CD4-positive, alpha-beta T cell treated with Interleukin-4 for 1 hour (primary cell): Measurements from ENCODE around the gene STN1.
A peak's percentile ranks its signal among the peaks of the same experiment; 100 is the strongest.

Source experiments
- DNase-seq, 2 donors: peaks; one replicate each; pipeline ENCODE4 v3.0.0-alpha.2; 2020 to 2022

STN1 gene

DNA sequence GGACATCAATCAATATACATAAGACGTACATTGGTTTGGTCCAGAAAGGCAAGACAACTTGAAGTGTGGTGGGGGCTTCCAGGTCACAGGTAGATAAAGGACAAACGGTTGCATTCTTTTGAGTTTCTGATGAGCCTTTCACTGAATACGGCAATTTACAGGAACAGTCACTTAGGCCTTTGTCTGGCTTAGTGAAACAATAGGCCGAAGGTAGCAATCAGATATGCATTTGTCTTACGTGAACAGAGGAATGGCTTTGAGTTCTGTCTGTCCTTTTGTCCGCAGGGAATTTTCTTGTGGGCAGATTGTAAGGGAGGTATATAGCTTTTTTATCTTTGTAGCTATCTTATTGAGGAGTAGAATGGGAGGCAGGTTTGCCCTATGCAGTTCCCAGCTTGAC lies 10.8 kb upstream of the STN1 start:
- DNase-seq: no peak

DNA sequence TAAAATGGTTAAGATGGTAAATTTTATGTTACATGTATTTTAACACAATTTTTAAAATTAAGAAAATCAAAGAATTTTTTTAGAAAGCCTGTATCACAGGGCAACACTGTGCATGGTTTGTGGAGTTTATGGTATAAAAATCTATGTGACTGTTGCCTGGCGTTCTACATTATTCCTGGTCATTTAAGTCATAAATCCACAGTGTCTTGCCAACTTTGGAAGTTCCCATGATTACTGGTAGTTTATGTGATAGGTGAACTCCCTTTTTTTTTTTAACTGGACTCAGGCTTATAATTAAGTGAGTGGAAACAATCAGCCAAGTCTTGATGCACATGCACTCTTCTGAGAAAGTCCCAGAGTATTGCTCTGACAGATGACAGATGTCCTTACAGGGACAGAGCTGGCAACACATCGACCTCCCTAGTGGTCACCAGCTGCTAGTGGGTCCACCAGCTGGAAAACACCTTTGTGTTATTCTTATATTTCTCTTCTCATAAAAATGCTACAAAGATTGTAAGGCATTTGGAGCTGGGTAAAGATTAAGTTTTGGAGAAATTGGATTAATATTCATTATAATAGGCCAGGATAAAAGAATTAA lies 8.8 kb upstream of the STN1 start:
- no peak for DNase-seq

DNA sequence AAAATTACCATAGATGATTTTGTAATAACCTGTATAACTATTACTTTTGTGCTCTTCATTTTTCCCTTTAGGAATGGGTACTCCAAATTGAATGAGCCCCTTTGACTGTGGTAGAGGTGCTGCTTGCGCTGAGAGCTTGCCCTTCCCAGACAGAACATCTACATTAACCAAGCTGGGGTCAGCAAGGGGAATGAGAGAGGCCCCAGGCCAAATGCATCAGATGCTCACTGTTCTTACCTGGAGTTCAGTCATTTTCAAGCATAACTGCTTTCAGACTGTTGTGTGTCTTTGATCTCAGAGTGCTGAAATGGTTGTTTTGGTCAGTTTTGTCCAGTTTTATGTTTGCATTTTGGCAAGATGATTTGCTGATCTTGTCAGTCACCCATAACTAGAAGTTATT lies 7.6 kb upstream of the STN1 start:
- no peak for DNase-seq

DNA sequence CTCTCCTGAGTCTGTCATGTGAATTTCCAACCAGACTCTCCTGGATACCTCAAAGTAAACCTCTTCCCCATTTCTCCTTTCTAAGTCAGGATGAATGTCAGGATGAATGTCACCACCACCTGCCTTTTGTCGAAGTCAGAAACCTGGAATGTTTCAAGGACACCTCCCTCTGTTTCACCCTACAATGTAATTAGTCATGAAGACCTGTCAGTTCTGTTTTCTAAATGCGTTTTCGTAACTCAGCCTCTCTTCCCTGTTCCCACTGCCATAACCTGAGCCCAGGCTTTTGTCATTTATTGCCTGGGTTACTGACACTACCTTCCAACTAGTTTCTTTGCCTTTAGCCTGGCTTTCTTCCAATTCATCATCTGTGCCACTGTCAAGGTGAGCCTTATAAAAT lies 5.5 kb upstream of the STN1 start:
- no peak for DNase-seq

DNA sequence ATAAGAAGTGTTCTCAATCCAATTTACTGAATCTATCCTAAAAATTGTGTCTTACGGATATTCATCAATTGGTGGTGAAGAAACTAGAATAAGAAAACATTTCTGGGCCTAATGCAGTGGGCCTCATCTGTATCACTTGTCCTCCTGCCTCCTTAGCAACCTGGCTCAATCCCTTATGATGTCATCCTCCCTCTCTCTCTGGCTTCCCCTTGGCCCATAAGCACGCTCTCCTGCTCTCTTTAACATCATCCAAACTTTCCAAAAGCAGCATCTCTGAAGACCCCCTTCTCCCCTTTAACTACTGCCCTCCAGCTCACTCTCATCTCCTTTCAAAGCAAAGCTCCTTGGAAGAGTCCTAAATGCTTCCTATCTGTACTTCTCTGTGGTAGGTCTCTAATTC lies 4.7 kb upstream of the STN1 start:
- DNase-seq: no peak

DNA sequence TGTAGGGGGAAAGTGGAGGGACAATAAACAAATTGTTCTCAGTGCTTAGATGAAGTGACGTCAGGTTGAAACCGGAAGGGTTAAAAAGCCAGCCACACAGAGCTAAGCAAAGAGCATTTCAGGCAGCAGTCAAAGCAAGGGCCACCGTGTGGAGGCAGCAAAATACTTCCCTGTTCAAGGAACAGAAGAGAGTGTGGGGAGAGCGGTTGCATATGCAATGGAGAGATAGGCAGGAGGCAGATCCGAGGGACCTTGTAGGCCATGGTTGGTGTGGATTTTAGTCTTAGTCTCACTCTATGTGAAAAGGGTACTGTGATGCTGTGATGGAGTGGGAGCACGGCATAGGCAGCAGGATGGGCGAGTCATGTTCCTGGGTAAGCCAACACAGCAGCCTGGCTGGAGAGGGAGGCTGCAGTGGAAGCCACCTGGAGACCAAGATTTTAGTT lies 3.8 kb upstream of the STN1 start:
- DNase-seq: peak; percentile 34 to 36

DNA sequence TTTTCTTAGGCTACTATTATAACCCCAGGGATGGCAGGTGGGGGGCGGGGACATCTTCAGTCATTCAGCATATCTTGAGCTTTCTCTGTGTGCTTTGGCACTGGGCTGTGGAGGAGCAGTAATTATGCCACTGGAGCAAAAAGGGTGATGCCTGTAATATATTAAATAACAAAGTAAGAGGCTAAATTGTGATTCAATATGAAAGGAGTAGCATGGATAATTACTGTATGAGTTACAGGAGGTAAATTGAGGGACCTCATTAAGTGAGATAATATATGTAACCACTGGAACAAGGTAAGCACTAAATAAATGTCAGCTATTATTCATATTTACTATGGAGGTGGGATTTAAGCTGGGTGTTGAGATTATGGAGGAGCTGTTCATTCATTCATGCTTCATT lies 3.3 kb upstream of the STN1 start:
- no peak for DNase-seq

DNA sequence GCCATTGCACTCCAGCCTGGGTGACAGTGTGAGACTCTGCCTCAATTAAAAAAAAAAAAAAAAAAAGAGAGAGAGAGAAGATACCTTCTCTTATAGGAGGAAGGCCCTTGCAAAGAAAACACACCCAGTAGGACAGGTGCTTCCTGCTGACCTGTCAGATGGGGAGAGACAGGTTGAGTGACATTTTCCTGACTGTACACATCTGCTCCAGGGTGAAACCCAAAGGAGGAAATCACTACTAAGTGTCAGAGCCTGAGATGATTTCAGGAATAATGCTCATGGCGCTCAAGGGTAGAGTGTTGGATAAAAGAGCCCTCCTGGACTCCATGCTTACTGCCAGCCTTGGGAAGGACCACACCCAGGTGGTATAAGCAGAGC lies 1.7 kb upstream of the STN1 start:
- DNase-seq: no peak

DNA sequence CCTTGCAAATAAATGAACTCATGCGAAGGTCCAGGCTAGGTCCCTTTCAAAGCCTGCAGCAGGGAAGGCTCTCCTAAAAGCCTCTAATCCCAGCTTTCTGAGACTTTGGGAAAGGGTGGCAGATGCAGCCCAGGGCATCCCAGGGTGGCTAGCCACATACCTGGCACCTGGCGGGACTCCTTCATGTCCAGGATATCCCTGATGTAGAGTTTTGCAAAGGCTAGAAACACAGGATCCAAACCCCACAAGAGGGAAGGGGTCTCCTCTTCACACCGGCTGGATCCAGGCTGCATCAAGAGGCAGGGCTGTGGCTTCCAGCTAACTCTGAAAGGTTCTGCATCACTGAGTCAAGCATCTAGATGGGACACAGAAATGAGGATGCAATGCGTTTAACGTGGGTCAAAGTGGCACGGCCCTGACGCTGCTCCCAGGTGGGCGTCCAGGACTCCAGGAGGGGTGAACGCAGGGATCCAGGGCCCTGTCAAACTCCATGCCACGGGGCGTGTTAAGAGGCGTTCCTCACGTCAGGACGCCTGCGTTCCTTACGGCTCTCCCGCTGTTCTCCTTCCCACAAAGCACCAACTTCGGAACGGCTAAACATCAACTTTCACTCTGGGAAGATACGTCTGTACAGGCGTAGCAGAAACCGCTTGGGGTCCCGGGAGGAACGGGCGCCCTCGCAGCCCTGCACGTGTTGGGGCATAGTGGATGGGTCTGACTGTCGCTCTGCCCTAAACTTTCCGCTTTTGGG lies 507 bp downstream of the STN1 start:
- DNase-seq: peak in 1 of 2 donors; percentile 13

DNA sequence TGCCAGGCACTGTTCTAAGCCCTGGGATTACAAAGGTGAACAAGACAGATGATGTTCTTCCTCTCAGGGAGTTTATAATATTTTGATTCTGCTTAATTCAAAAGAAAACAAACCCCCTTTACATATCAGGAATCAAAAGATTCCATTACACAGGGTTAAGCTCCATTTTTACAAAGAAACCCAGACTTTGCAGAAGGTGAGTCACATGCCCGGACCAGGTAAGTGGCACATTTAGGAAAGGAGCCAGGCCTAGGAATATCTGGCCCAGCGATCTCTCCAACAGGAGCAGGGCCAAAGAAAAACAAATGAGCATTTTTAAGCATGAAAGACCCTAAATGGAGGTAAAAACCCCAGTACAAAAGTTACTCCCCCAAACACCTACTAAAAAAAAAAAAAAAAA lies 1.1 kb downstream of the STN1 start:
- DNase-seq: no peak

DNA sequence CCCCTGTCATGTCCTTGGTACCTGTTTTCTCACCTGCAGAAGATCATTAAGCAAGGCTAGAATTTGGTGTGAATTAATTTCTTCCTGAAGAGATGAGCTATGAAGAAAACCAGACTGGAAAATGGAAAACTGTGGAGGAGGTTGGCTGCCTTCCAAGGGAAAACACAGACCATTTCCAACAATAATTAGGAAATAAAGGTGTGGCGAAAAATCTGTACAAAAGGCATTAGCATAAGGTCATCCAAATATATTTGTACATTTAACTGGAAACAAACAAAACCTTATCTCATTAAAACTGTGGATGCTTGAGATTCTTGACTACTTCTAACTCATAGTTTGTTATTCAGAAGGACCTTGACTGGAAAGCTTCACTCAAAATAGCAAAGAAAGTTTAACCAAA lies 1.7 kb downstream of the STN1 start:
- DNase-seq: no peak

DNA sequence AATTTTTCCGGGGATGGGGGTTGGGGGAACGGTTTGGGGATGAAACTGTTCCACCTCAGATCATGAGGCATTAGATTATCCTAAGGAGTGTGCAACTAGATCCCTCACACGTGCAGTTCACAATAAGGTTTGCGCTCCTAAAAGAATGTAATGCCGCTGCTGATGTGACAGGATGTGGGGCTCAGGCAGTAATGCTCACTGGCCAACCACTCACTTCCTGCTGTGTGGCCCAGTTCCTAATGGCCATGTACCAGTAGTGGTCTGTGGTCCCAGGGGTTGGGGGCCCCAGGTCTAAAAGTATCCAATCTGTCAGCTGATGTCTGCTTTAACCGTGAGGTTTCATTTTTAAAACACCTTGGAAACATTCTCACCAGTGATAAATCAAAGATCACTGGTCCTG lies 2.2 kb downstream of the STN1 start:
- peak; percentile 33 to 59 for DNase-seq

DNA sequence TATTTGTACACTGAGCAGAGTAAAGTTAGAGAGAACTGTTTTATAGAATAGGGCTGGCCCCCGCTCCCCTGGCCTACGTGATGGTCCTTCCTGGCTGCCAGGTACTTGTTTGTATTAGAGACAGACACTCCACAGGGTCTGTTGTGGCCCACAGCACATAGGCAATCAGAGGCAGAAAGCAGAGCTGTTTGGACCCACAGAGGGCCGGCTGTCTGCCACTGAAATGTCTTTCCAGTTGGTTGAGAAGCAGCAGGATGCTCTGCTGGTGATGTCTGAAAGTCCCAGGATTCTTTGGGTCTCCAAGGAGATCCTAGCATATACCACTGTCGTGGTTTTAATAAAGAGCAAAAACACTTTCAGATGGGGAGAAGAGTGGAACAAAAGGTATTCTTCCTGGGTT lies 5.2 kb downstream of the STN1 start:
- no peak for DNase-seq

DNA sequence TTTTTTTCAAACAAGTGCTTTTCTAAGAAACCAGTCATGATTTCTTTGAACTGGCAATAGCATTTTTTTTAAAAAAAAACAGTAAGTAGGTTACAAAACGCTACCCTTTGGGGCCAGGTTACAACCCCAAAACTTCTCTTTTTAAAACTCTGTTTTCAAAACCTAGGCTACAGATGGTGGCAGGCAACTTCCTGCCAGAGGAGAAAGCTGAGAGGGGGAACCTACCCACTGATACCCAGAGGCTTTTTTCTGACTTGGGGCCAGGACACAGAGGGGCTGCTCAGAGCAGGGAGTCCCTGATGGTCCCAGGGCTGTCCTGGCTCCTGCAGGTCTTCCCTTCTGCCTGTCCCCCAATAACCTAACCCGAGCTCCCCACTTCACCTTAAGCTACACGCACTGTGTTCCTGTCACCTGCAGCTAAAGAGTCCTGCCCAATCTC lies 6.9 kb downstream of the STN1 start:
- DNase-seq: peak; percentile 68 to 86

DNA sequence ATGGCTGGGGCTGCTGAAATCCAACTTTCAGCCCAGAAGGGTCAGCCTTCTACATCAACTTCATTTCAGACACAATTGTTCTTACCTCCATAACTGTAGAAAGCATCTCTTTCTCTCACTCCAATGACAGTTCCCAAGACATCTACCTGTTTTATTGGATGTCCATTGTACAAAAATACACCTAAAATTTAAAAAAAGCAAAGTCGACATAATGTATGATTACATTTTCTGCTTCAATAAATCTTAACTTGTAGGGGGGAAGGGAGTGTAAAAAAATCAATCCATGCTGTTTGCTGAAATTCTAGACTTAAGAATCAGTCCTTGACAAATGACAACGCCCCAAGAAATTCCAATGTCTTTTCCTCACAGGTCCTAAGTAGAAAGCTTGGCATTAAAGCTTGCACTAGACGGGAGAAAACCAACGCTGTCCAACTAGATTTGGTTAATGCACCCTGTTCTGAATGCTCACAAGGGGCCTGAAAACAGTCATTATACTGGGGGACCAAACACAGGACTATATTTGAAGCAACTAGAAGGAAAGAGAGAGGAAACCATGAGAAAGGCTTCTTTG lies 7.5 kb downstream of the STN1 start:
- no peak for DNase-seq

DNA sequence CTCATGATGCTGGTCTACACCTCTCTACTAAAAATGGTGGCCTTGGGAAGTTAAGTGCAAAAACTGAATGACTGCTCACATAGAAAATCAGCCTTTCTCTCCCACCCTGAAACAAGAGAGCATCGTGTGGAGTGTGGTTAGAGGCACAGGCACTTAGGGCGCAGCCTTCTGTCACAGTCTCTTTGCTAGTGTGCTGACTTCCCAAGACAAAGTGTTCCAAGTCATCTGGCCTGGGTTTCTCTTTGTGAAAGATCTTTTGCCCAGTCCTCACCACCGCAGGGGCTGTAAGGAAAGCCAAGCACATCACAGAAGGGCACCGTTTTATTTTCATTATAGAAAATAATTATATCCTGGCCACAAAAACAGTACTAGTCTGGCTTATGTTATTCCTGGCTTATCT lies 12.5 kb downstream of the STN1 start:
- DNase-seq: no peak

DNA sequence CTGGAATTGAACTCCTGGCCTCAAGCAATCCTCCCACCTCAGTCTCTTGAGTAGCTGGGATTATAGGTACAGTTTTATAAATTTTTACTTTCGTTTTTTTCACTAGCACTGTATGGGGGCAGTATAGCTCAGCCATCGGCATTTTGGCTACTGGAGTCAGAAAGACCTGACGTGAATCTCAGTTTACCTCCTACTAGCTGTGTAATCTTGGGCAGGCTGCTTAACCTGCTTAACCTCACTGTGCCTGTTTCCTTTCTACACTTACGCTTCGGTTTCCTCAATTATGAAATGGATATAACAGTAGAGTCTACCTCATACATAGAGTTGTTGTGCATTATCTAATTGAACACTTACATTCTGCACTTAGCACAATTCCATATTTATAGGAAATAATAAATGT lies 16.7 kb downstream of the STN1 start:
- peak in 1 of 2 donors; percentile 45 for DNase-seq

DNA sequence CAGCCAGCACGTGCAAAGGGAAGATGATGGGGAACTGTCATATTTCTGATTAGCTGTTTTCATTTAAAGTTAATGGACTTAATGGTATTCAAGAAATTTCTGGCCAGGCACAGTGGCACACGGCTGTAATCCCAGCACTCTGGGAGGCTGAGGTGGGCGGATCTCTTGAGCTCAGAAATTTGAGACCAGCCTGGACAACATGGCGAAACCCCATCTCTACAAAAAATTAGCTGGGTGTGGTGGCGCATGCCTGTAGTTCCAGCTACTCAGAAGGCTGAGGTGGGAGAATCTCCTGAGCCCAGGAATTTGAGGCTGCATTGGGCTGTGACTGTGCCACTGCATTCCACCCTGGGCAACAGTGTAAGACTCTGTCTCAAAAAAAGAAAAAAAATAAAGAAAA lies 18.7 kb downstream of the STN1 start:
- DNase-seq: no peak

DNA sequence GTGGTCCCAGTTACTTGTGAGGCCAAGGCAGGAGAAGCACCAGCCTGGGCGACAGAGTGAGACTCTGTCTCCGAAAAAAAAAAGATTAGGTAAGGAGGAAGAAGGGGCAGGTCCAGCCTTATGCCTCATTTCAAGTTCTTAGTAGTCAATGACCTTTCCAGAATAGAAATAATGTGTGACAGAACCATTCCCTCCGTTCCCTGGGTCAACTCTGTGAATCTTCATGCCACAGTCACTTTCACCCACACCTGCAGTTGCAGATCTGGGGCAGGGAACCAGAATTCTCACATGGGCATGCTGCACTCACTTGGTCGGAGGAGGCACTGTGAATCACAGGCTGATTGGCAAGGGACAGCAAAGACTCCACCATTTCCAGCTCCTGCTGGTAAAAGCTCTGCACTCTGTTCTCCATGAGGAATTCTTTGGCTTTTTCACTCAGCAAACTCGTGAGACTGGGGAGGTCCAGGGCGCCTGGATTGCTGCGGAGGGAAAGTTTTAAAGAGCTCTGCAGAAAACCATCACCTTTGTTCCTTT lies 20.7 kb downstream of the STN1 start:
- DNase-seq: no peak

DNA sequence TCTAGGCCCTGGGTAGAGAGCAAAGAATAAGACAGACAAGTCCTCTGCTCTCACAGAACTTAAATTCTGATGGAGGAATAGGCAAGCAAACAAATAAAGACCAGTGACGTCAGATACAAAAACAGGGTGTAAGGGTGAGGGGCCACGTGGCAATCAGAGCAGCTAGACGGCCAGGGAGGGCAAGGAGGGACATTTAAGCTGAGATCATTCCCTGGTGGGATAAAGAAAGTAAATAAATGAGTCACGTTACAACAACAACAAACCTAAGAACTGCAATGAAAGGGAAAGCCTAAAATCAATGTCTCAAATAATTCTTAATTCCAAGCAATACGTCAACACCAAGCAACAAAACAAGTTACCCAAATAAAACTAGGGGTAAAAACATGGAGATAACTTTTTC lies 21.8 kb downstream of the STN1 start:
- DNase-seq: no peak

DNA sequence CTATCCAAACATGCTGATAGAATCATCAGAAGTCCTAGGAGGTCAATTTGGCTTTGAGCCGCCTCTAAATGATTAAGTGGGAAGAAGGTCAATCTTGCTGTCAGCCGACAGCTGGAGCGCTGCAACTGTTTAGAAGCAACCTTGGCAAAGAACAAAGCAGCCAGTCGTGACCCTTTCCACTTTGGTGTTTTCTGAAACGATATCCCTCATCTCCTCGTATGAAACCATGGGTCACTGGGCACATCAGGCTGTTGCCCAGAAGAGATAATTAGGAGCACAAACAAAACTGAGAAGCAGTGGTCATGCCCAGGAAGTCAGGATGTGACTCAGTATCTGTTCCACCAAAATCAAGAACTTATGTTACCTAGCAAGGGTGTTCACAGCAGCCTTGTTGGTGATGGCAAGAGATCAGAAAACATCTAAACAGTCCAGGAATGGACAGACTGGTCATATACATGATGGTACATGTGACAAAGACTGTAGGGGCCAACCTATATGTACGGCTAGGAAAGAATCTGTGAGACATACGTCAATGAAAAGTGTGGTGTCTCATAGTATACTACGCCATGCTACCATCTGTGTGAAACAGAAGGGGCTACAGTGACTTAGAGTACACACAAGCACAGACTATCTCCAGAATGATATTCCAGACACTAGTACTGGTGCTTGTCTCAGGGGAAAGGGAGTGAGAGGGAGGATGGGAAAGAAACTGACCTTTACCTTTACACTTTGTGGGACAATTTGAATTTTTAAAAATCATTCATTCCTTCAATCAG lies 22.4 kb downstream of the STN1 start:
- no peak for DNase-seq

DNA sequence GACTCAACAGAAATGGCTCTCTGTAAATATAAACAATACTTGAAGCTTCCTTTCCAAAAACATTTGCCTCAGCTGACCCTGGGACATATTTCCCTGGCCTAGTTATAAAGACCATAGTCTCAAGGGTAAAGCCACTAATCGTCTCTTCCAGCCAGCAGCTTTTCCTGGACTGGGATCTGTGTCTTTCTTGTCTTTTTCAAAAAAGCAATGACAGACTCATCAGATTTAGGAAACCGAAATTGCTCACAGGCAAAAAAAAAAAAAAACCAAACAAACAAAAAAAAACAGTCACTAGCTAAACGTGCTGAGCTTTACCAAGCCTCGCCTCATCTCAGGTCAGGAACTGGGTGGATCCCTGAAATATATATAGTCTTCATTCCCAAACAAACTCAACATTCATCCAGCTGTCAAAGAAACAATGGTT lies 23.5 kb downstream of the STN1 start:
- no peak for DNase-seq

DNA sequence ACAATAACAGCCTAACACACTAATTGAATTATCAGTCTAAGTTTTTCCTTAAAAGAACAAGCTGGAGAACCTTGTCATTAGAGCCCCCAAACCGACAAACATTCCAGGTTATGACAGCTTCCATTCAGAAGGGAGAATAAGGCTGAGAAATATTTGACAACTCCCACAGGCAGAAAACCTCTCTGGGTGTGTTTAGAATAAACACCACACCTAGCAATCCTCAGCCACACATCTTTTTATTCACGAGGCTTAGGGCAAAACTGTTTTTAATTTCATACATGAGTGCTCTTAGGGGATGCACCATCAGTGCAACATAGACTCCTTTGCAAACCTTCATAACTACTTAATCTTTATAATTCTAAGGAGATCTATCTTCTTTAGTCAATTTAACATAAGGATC lies 24.2 kb downstream of the STN1 start:
- DNase-seq: no peak

DNA sequence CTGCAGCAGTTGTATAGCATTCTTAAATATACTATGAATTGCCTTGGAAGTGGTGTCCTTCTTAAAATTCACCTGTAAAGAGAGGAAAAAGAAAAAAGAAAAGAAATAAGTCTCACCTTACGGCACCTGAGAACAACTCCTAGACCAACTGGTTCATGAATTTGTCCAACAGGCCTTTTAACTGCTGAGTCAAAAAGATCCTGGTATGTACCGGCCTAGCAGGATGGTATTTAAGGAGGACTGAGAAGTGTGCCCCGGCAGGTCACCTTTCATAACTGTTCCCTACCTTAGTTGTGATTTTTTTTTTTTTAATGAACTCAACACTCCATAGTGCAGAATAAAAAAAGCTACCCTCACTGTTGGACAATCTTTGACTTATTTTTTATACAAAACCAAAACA lies 25.8 kb downstream of the STN1 start:
- no peak for DNase-seq
